ENCODE results near the gene G3BP1. TPM values are rescaled to one million over a fixed set of nuclear protein-coding genes. Genes with fewer than 3 reads are reported as not detected.

Gene G3BP1
- total RNA-seq, 5 donors from 2014 or later (not counting 1 experiment from before 2014, with no cell fraction given) = 109 to 185 (median 170) TPM

DNA sequence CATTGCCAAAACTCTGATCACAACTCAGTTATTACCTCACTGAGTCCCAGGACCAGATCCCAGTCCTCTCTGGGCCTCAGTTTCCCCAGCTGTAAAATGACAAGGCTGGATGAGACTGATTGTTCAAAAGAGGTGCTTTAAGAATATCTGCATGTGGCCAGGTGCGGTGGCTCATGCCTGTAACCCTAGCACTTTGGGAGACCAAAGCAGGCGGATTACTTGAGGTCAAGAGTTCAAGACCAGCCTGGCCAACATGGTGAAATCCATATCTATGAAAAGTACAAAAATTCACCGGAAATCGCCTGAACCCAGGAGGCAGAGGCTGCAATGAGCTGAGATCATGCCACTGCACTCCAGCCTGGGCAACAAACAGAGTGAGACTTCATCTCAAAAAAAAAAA is 21.6 kb upstream of the G3BP1 start:
- no peak overlapping the region for H3K4me3 Mint-ChIP-seq
- peak overlapping the region in 1 of 2 donors; percentile 44 for H3K27ac Mint-ChIP-seq
- Histone ChIP-seq H3K27ac (ENCODE audit: low read length) (peak overlapping the region; percentile 65), H3K36me3 (ENCODE audit: control insufficient read depth in 2 of 2, extremely low read depth in 1 of 2, insufficient read depth in 1 of 2, low read length in 1 of 2) (peaks cover 12 to 13% of the 10 kb centered on the region in 2 donors), H3K4me1 (ENCODE audit: control insufficient read depth in 1 of 2, extremely low read depth in 1 of 2, insufficient read depth in 2 of 2, low read length in 2 of 2) (peaks cover 17 to 33% of the 10 kb centered on the region in 2 experiments), H3K4me3 (ENCODE audit: control insufficient read depth in 1 of 2, extremely low read depth in 1 of 2, low read length in 1 of 2) (no peak overlapping the region), H3K27me3 (replicated peaks in 1 of 2; ENCODE audit: control insufficient read depth in 2 of 2, extremely low read depth in 1 of 2, insufficient read depth in 2 of 2, low read length in 1 of 2) (no peaks in the 10 kb centered on the region), H3K9me3 (no peaks in the 10 kb centered on the region)
- ChIA-PET CTCF (interaction anchor here (0.6 to 1.6 kb wide), 5 partner anchors 10 to 1282 kb away, joined by 4 to 5 read pairs (median 5); no protein-coding TSS in a partner anchor), POLR2A (interaction anchor here (0.6 to 1.1 kb wide), 5 partner anchors 13 to 251 kb away, joined by 5 to 15 read pairs (median 6); partner anchors contain the start of gene G3BP1 (in 1 of the 2))
- no peaks in the 10 kb centered on the region for H3K9me3 Mint-ChIP-seq
- H3K4me1 Mint-ChIP-seq = peaks cover 42 to 56% (median 47%) of the 10 kb centered on the region in 3 donors
- WGBS (ENCODE audit: insufficient coverage) = 100% methylated on average over 2 of the region's 4 CpGs
- H3K27me3 Mint-ChIP-seq = no peaks in the 10 kb centered on the region
- H3K36me3 Mint-ChIP-seq = peaks cover 20% of the 10 kb centered on the region
- ATAC-seq (replicated peaks in 1 of 4) (no peak), DNase-seq (no peak)

DNA sequence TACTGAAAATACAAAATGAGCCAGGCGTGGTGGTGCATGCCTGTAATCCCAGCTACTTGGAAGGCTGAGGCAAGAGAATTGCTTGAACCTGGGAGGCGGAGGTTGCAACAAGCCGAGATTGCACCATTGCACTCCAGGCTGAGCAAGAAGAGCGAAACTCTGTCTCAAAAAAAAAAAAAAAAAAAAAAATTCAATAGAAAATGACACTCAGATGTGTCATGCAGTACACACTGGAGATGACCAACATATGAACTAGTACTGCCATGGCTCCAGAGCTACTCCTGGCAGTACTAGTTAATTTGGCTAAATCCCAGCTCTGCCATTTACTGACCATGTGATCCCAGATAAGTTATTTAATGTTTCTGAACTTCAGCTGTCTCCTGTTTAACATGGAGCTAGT is 20.7 kb upstream of the G3BP1 start:
- ChIA-PET POLR2A (no interaction called here), CTCF (no interaction called here)
- 100% methylated on average over 1 of the region's 4 CpGs for WGBS (ENCODE audit: insufficient coverage)
- Histone ChIP-seq H3K27ac (ENCODE audit: low read length) (no peak overlapping the region), H3K4me3 (ENCODE audit: control insufficient read depth in 1 of 2, extremely low read depth in 1 of 2, low read length in 1 of 2) (no peak overlapping the region), H3K36me3 (ENCODE audit: control insufficient read depth in 2 of 2, extremely low read depth in 1 of 2, insufficient read depth in 1 of 2, low read length in 1 of 2) (peaks cover 4 to 8% of the 10 kb centered on the region in 2 donors), H3K9me3 (no peaks in the 10 kb centered on the region), H3K4me1 (ENCODE audit: control insufficient read depth in 1 of 2, extremely low read depth in 1 of 2, insufficient read depth in 2 of 2, low read length in 2 of 2) (peaks cover 9 to 24% of the 10 kb centered on the region in 2 experiments), H3K27me3 (replicated peaks in 1 of 2; ENCODE audit: control insufficient read depth in 2 of 2, extremely low read depth in 1 of 2, insufficient read depth in 2 of 2, low read length in 1 of 2) (no peaks in the 10 kb centered on the region)
- Mint-ChIP-seq H3K36me3 (peaks cover 21% of the 10 kb centered on the region), H3K4me3 (no peak overlapping the region), H3K4me1 (peaks cover 36 to 54% (median 46%) of the 10 kb centered on the region in 3 donors), H3K9me3 (no peaks in the 10 kb centered on the region), H3K27ac (no peak overlapping the region), H3K27me3 (no peaks in the 10 kb centered on the region)
- DNase-seq (no peak), ATAC-seq (replicated peaks in 1 of 4) (no peak)

DNA sequence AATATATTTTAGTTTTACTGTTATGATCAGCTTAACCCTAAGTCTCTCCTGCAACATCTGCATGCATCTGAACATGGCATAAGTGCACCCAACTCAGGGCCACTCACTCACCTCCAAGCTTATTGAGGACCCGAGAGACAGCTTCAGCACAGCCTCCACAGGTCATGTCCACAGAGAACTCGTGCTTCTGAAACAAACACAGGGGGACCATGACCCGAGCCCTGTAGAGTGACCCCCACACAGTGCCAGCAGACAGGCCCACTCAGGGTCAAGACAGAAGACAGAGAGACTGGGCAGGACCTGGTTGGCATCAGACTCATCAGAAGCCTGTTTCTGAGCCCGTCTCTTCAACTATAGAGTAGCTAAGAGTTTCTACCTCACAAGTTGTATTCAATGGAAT is 20.2 kb upstream of the G3BP1 start:
- DNase-seq = no peak
- ChIA-PET POLR2A (interaction anchor here in 1 of 2 donors (0.6 kb wide), 1 partner anchor 17 kb away, joined by 3 read pairs; no protein-coding TSS in a partner anchor), CTCF (no interaction called here)
- no peaks in the 10 kb centered on the region for H3K27me3 ChIP-seq (replicated peaks in 1 of 2; ENCODE audit: control insufficient read depth in 2 of 2, extremely low read depth in 1 of 2, insufficient read depth in 2 of 2, low read length in 1 of 2)
- peaks cover 4 to 8% of the 10 kb centered on the region in 2 donors for H3K36me3 ChIP-seq (ENCODE audit: control insufficient read depth in 2 of 2, extremely low read depth in 1 of 2, insufficient read depth in 1 of 2, low read length in 1 of 2)
- no peaks in the 10 kb centered on the region for H3K27me3 Mint-ChIP-seq
- H3K9me3 ChIP-seq = no peaks in the 10 kb centered on the region
- peaks cover 4 to 22% of the 10 kb centered on the region in 2 experiments for H3K4me1 ChIP-seq (ENCODE audit: control insufficient read depth in 1 of 2, extremely low read depth in 1 of 2, insufficient read depth in 2 of 2, low read length in 2 of 2)
- no peak for ATAC-seq (replicated peaks in 1 of 4)
- no peaks in the 10 kb centered on the region for H3K9me3 Mint-ChIP-seq
- peaks cover 36 to 54% (median 46%) of the 10 kb centered on the region in 3 donors for H3K4me1 Mint-ChIP-seq
- H3K4me3 Mint-ChIP-seq = no peak overlapping the region
- whole genome bisulfite sequencing (ENCODE audit: insufficient coverage) = 100% methylated on average over 4 of the region's 4 CpGs
- no peak overlapping the region for H3K27ac Mint-ChIP-seq
- peaks cover 21% of the 10 kb centered on the region for H3K36me3 Mint-ChIP-seq
- H3K4me3 ChIP-seq (ENCODE audit: control insufficient read depth in 1 of 2, extremely low read depth in 1 of 2, low read length in 1 of 2) = no peak overlapping the region
- no peak overlapping the region for H3K27ac ChIP-seq (ENCODE audit: low read length)

DNA sequence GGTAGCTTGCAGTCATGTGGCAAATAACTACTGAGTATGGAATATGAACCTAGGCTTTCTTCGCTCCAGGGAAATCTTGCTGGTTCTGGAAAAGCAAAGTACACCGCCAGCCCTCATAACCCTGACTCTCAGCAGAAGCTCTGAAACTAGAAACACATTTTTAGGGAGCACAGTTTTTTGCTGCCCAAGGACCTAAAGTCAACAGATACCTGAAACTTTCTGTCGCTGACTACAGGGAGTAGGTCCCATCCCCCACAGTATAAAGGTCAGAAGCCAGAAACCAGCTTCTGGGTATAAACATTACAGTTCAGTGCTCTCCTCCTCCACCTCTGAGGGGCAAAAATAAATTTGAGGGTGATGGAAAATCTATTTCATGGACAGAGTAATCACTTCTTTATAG is 16.4 kb upstream of the G3BP1 start:
- Histone ChIP-seq H3K27me3 (replicated peaks in 1 of 2; ENCODE audit: control insufficient read depth in 2 of 2, extremely low read depth in 1 of 2, insufficient read depth in 2 of 2, low read length in 1 of 2) (no peaks in the 10 kb centered on the region), H3K36me3 (ENCODE audit: control insufficient read depth in 2 of 2, extremely low read depth in 1 of 2, insufficient read depth in 1 of 2, low read length in 1 of 2) (peaks cover 4 to 8% of the 10 kb centered on the region in 2 donors), H3K9me3 (no peaks in the 10 kb centered on the region), H3K4me1 (ENCODE audit: control insufficient read depth in 1 of 2, extremely low read depth in 1 of 2, insufficient read depth in 2 of 2, low read length in 2 of 2) (peaks cover 10 to 28% of the 10 kb centered on the region in 2 experiments), H3K27ac (ENCODE audit: low read length) (no peak overlapping the region), H3K4me3 (ENCODE audit: control insufficient read depth in 1 of 2, extremely low read depth in 1 of 2, low read length in 1 of 2) (no peak overlapping the region)
- H3K27ac Mint-ChIP-seq = peak overlapping the region in 1 of 2 donors; percentile 52
- DNase-seq = no peak
- no peak for ATAC-seq (replicated peaks in 1 of 4)
- ChIA-PET CTCF (interaction anchor here in 1 of 2 donors (0.8 kb wide), 1 partner anchor 14 kb away, joined by 3 read pairs; no protein-coding TSS in a partner anchor), POLR2A (interaction anchor here in 1 of 2 donors (1.1 kb wide), 1 partner anchor 16 kb away, joined by 5 read pairs; the partner anchor contains the start of gene G3BP1)
- peaks cover 44 to 59% (median 57%) of the 10 kb centered on the region in 3 donors for H3K4me1 Mint-ChIP-seq
- no peaks in the 10 kb centered on the region for H3K27me3 Mint-ChIP-seq
- peaks cover 21% of the 10 kb centered on the region for H3K36me3 Mint-ChIP-seq
- no peak overlapping the region for H3K4me3 Mint-ChIP-seq
- 57% methylated on average over 1 of the region's 3 CpGs for WGBS (ENCODE audit: insufficient coverage)
- H3K9me3 Mint-ChIP-seq = no peaks in the 10 kb centered on the region

GRCh38 chr5:151757233-151758140 is 14.3 kb upstream of the G3BP1 start:
- H3K27me3 Mint-ChIP-seq = no peaks in the 10 kb centered on the region
- DNase-seq (peak in 15 of 35 experiments; percentile 8 to 41 (median 17)), ATAC-seq (replicated peaks in 1 of 4) (peak in 3 of 4 experiments; percentile 11 to 13 (median 12))
- peaks cover 39 to 51% (median 47%) of the 10 kb centered on the region in 3 donors for H3K4me1 Mint-ChIP-seq
- H3K4me3 Mint-ChIP-seq = peak overlapping the region; percentile 86 to 94 (median 89)
- POLR2A ChIA-PET = interaction anchor here in 1 of 2 donors (1.7 kb wide), 1 partner anchor 14 kb away, joined by 10 read pairs; the partner anchor contains the start of gene G3BP1
- Histone ChIP-seq H3K4me3 (ENCODE audit: control insufficient read depth in 1 of 2, extremely low read depth in 1 of 2, low read length in 1 of 2) (peak overlapping the region; percentile 68 to 83), H3K4me1 (ENCODE audit: control insufficient read depth in 1 of 2, extremely low read depth in 1 of 2, insufficient read depth in 2 of 2, low read length in 2 of 2) (peaks cover 10 to 28% of the 10 kb centered on the region in 2 experiments), H3K27me3 (replicated peaks in 1 of 2; ENCODE audit: control insufficient read depth in 2 of 2, extremely low read depth in 1 of 2, insufficient read depth in 2 of 2, low read length in 1 of 2) (no peaks in the 10 kb centered on the region), H3K27ac (ENCODE audit: low read length) (no peak overlapping the region), H3K36me3 (ENCODE audit: control insufficient read depth in 2 of 2, extremely low read depth in 1 of 2, insufficient read depth in 1 of 2, low read length in 1 of 2) (no peaks in the 10 kb centered on the region), H3K9me3 (no peaks in the 10 kb centered on the region)
- peak overlapping the region; percentile 51 to 98 for H3K27ac Mint-ChIP-seq
- no peaks in the 10 kb centered on the region for H3K9me3 Mint-ChIP-seq
- CTCF ChIA-PET = interaction anchor here (0.7 to 3.8 kb wide), 3 partner anchors 14 to 25 kb away, joined by 3 to 16 read pairs (median 3); partner anchors contain the start of gene G3BP1 (in 1 of the 2)
- WGBS (ENCODE audit: insufficient coverage) = 46% methylated on average over 4 of the region's 9 CpGs
- H3K36me3 Mint-ChIP-seq = peaks cover 14% of the 10 kb centered on the region

DNA sequence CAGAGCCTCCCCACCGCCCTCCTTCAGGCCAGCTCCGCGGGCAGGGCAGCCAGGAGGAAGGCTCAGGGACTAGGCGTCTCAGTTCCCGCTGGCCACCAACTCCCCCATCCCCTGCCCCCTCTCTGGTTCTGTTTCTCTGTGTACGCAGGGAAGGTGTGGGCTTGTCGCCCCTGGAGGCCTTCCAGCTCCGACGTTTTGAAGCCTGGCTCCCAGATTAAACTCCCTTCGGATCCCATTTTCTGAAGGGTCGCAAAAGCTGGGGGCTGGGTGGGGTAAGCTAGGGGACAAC is 13.7 kb upstream of the G3BP1 start:
- peak in 1 of 35 experiments; percentile 11 for DNase-seq
- no peaks in the 10 kb centered on the region for H3K36me3 ChIP-seq (ENCODE audit: control insufficient read depth in 2 of 2, extremely low read depth in 1 of 2, insufficient read depth in 1 of 2, low read length in 1 of 2)
- Mint-ChIP-seq H3K27ac (peak overlapping the region; percentile 91 to 98), H3K4me1 (peaks cover 39 to 46% (median 42%) of the 10 kb centered on the region in 3 donors), H3K27me3 (no peaks in the 10 kb centered on the region), H3K36me3 (peaks cover 9% of the 10 kb centered on the region), H3K9me3 (no peaks in the 10 kb centered on the region), H3K4me3 (peak overlapping the region; percentile 86 to 94 (median 89))
- ATAC-seq (replicated peaks in 1 of 4) = peak; percentile 15 to 27 (median 16)
- no peaks in the 10 kb centered on the region for H3K9me3 ChIP-seq
- H3K27me3 ChIP-seq (replicated peaks in 1 of 2; ENCODE audit: control insufficient read depth in 2 of 2, extremely low read depth in 1 of 2, insufficient read depth in 2 of 2, low read length in 1 of 2) = no peaks in the 10 kb centered on the region
- ChIA-PET CTCF (interaction anchor here (0.7 to 3.8 kb wide), 2 partner anchors 13 to 24 kb away, joined by 3 to 16 read pairs; partner anchors contain the start of gene G3BP1 (in 1 of the 2)), POLR2A (interaction anchor here in 1 of 2 donors (0.7 to 1.7 kb wide), 3 partner anchors 9 to 13 kb away, joined by 4 to 10 read pairs (median 10); partner anchors contain the start of gene G3BP1)
- peak overlapping the region; percentile 68 to 83 for H3K4me3 ChIP-seq (ENCODE audit: control insufficient read depth in 1 of 2, extremely low read depth in 1 of 2, low read length in 1 of 2)
- peak overlapping the region; percentile 19 for H3K27ac ChIP-seq (ENCODE audit: low read length)
- 0% methylated on average over 6 of the region's 11 CpGs for WGBS (ENCODE audit: insufficient coverage)
- peaks cover 10 to 28% of the 10 kb centered on the region in 2 experiments for H3K4me1 ChIP-seq (ENCODE audit: control insufficient read depth in 1 of 2, extremely low read depth in 1 of 2, insufficient read depth in 2 of 2, low read length in 2 of 2)

Measured in T-cell (primary cell).